HCT116 (cell line): ENCODE measurements around the gene CNTNAP2.

Source experiments
- EZH2phosphoT487 ChIP-seq: fragments of 200-600 bp; IDR thresholded peaks from 2 replicates; pipeline ENCODE4 v1.6.1; 2018; ENCODE audit warnings: antibody characterized with exemption, borderline replicate concordance
- POLR2A ChIP-seq: IDR thresholded peaks from 2 replicates; pipeline ENCODE4 v1.7.0; 2011; ENCODE audit warnings: borderline replicate concordance; ENCODE audit not compliant: insufficient read depth, insufficient read length; ENCODE audit errors: extremely low read depth
- RAD21 ChIP-seq: IDR thresholded peaks from 2 replicates; pipeline ENCODE4 v1.6.1; 2012; ENCODE audit warnings: low read depth, mild to moderate bottlenecking
- SIN3A ChIP-seq: IDR thresholded peaks from 2 replicates; pipeline ENCODE4 v1.6.1; 2012; ENCODE audit warnings: low read depth
- SP1 ChIP-seq: IDR thresholded peaks from 2 replicates; pipeline ENCODE4 v1.6.1; 2012; ENCODE audit warnings: low read depth
- TCF7L2 ChIP-seq: IDR thresholded peaks from 2 replicates; pipeline ENCODE4 v1.7.0; 2011; ENCODE audit warnings: borderline replicate concordance, inconsistent platforms; ENCODE audit not compliant: insufficient read depth, insufficient read length; ENCODE audit errors: extremely low read depth
- YY1 ChIP-seq: IDR thresholded peaks from 2 replicates; pipeline ENCODE4 v1.6.1; 2011; ENCODE audit warnings: low read length, low read depth, moderate library complexity, mild to moderate bottlenecking; ENCODE audit not compliant: insufficient replicate concordance; ENCODE audit errors: extremely low read depth
- TF ChIP-seq, protein P1 (sequence below): IDR thresholded peaks from 2 replicates; pipeline ENCODE4 v1.6.1; 2012
- TF ChIP-seq, protein P2 (sequence below), 3 experiments: fragments of 200-600 bp in 1 of 3; sonication (generic) in 1 of 3; IDR thresholded peaks in 2 of 3; conservative IDR thresholded peaks in 1 of 3; 2 replicates each; pipeline ENCODE4 v1.5.1; 2012 to 2017; ENCODE audit warnings: low read depth in 2 of 3, low read length in 2 of 3, antibody characterized with exemption in 1 of 3, borderline replicate concordance in 1 of 3, control low read depth in 1 of 3, mild to moderate bottlenecking in 1 of 3, mixed read lengths in 1 of 3, mixed run types in 1 of 3, moderate library complexity in 1 of 3; ENCODE audit not compliant: insufficient read depth in 1 of 3
- TF ChIP-seq, protein P3 (sequence below): IDR thresholded peaks from 2 replicates; pipeline ENCODE4 v1.6.1; 2012

DNA sequence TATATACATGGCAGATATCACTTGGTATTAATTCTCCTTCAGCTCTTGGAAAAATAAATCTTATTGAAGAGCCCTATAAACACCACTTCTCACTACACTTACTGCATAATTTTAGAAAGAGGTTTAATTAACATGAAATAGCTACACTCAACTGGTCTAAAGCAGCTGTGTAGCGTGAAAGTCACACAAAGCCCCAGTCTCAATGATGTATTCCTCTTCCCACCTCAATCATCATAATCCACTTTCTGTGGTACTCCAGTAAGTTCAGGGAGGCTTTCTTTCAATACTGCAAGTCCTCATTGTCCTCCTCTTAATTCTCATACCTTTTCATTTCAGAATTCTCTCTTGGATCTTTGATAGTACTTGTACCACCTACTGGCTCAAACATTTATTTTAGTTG, 688.0 kb downstream of the CNTNAP2 start:
- TF ChIP-seq YY1 (no peak), POLR2A (no peak), RAD21 (no peak), SIN3A (no peak), TCF7L2 (no peak), SP1 (no peak), EZH2phosphoT487 (no peak)
- TF ChIP-seq, protein P1, sequence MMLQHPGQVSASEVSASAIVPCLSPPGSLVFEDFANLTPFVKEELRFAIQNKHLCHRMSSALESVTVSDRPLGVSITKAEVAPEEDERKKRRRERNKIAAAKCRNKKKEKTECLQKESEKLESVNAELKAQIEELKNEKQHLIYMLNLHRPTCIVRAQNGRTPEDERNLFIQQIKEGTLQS: no peak
- TF ChIP-seq, protein P2, sequence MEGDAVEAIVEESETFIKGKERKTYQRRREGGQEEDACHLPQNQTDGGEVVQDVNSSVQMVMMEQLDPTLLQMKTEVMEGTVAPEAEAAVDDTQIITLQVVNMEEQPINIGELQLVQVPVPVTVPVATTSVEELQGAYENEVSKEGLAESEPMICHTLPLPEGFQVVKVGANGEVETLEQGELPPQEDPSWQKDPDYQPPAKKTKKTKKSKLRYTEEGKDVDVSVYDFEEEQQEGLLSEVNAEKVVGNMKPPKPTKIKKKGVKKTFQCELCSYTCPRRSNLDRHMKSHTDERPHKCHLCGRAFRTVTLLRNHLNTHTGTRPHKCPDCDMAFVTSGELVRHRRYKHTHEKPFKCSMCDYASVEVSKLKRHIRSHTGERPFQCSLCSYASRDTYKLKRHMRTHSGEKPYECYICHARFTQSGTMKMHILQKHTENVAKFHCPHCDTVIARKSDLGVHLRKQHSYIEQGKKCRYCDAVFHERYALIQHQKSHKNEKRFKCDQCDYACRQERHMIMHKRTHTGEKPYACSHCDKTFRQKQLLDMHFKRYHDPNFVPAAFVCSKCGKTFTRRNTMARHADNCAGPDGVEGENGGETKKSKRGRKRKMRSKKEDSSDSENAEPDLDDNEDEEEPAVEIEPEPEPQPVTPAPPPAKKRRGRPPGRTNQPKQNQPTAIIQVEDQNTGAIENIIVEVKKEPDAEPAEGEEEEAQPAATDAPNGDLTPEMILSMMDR (IDR thresholded peaks at IDR 0.05 in 2 of 3, conservative IDR thresholded peaks at IDR 0.05 in 1 of 3; ENCODE audit: borderline replicate concordance in 1 of 3, insufficient read depth in 1 of 3, low read depth in 2 of 3, low read length in 2 of 3): no peak
- TF ChIP-seq, protein P3, sequence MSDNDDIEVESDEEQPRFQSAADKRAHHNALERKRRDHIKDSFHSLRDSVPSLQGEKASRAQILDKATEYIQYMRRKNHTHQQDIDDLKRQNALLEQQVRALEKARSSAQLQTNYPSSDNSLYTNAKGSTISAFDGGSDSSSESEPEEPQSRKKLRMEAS: no peak
